HAP-1 (cell line): ENCODE results near the gene CLASP2.
A peak's percentile ranks its signal among the peaks of the same experiment; 100 is the strongest.
"Not testable (repeated sequence)": the region's sequence is repeated elsewhere in the genome, so short reads cannot be mapped to it uniquely, and the experiment has no call there.

Experiments
- DNase-seq, 2 experiments: peaks; one replicate each; pipeline ENCODE4 v3.0.0-alpha.2; 2016 to 2020; ENCODE audit warnings: low spot score in 2 of 2
- H3K27me3 ChIP-seq: fragments of 250-450 bp; sonication (Bioruptor Pico); 2 replicates; pipeline ENCODE4 v1.5.1; 2020; ENCODE audit warnings: low read depth, mild to moderate bottlenecking, moderate library complexity
- H3K36me3 ChIP-seq: fragments of 250-450 bp; sonication (Bioruptor Pico); replicated peaks from 2 replicates; pipeline ENCODE4 v1.5.1; 2020; ENCODE audit warnings: mild to moderate bottlenecking
- H3K4me1 ChIP-seq: fragments of 250-450 bp; sonication (Bioruptor Pico); 2 replicates; pipeline ENCODE4 v1.5.1; 2020; ENCODE audit warnings: mild to moderate bottlenecking
- H3K4me3 ChIP-seq: fragments of 250-450 bp; sonication (Bioruptor Pico); 2 replicates; pipeline ENCODE4 v1.5.1; 2020; ENCODE audit warnings: mild to moderate bottlenecking, moderate library complexity
- H3K9me3 ChIP-seq: fragments of 250-450 bp; sonication (Bioruptor Pico); 2 replicates; pipeline ENCODE4 v1.5.1; 2020; ENCODE audit warnings: mild to moderate bottlenecking, moderate library complexity
- in situ Hi-C: fragments of 300-500 bp; cut with MboI; formaldehyde crosslinking; loops from 3 replicates; pipeline ENCODE4 v1.14.3; 2020; ENCODE audit warnings: low sequenced_read_pairs, inconsistent platforms, mixed read lengths

The CLASP2 gene

GRCh38 chr3:33668618-33669017 is 49.4 kb downstream of the CLASP2 start:
- no peak overlapping the region for H3K4me3 ChIP-seq
- in situ Hi-C loops, result no loop called here
- no peak for DNase-seq
- H3K9me3 ChIP-seq, result no peaks in the 10 kb centered on the region
- no peaks in the 10 kb centered on the region; the same call in 1 of the 2 replicates for H3K36me3 ChIP-seq
- no peaks in the 10 kb centered on the region for H3K4me1 ChIP-seq
- no peaks in the 10 kb centered on the region for H3K27me3 ChIP-seq

DNA sequence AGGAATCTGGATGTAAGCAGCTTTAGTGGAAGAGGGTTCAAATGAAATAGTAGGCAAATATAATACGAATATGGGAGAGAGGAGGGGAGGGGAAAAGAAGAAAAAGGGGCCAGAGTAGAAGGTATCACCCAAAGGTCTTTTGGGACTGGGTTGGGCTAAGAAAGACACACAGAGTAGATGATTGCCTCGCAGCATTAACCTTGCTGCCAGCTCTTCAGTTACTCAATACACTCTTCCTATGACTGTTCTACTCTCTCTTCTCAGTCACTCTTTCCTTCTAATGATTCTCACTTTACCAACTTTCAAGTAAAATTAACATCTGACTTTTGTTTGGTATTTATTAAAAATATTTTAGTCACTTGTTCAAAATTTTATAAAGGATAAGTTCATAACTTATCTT is 52.8 kb downstream of the CLASP2 start:
- no peaks in the 10 kb centered on the region for H3K27me3 ChIP-seq
- no peaks in the 10 kb centered on the region for H3K36me3 ChIP-seq
- H3K9me3 ChIP-seq, result no peaks in the 10 kb centered on the region
- no peak overlapping the region for H3K4me3 ChIP-seq
- in situ Hi-C loops, result no loop called here
- DNase-seq, result no peak
- peaks cover 3% of the 10 kb centered on the region for H3K4me1 ChIP-seq

DNA sequence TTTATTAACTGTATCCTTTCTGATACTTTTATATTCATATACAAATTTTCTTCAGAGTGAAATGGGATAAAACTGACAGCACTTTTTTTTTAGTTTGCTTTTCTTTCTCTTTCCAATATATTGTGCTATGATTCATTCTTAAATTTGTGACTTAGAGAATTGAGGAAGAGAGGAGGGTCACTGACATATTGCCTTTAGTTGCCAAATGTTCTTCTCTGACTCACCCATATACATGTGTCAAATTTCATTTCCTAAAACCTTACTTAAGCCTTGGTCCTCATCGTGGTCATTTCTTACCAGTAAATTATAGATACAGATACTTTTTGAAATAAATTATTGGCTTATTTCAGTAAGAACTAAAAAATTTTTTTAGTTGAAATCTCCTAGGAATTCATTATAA is 53.9 kb downstream of the CLASP2 start:
- Histone ChIP-seq H3K4me1 (peaks cover 10% of the 10 kb centered on the region), H3K27me3 (no peaks in the 10 kb centered on the region), H3K9me3 (no peaks in the 10 kb centered on the region), H3K4me3 (no peak overlapping the region), H3K36me3 (no peaks in the 10 kb centered on the region)
- DNase-seq, result no peak
- in situ Hi-C loops, result no loop called here

DNA sequence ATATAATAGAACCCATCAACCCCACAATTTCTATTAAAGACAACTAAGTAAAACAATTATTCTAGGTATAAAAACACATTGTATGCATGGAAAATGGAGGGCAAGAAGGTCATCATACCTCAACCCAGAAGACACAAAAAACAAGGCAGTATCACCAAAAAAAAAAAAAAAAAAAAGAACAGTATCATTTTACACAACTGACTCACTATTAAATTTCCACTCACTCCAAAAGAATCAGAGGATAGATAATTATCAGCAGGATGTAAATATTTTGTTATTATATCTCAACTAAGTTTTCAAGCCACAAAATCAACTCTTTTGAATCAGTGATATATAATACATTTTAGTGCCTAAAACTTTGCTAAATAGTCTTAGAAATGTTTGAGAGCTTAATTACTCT is 55.0 kb downstream of the CLASP2 start:
- Histone ChIP-seq H3K27me3 (no peaks in the 10 kb centered on the region), H3K4me1 (peaks cover 12% of the 10 kb centered on the region), H3K36me3 (no peaks in the 10 kb centered on the region), H3K4me3 (no peak overlapping the region), H3K9me3 (no peaks in the 10 kb centered on the region)
- in situ Hi-C loops, result no loop called here
- no peak for DNase-seq

- Histone ChIP-seq H3K27me3 (no peaks in the 10 kb centered on the region), H3K36me3 (no peaks in the 10 kb centered on the region), H3K4me3 (peak overlapping the region; percentile 22), H3K4me1 (peaks cover 13% of the 10 kb centered on the region), H3K9me3 (no peaks in the 10 kb centered on the region)
- in situ Hi-C loops, result no loop called here
- no peak for DNase-seq
These were observed 58.1 kb downstream of the CLASP2 start for GRCh38 chr3:33659856-33660434.

GRCh38 chr3:33658991-33659848 is 58.8 kb downstream of the CLASP2 start:
- DNase-seq, result peak; percentile 75 to 80
- peak overlapping the region; percentile 22 for H3K4me3 ChIP-seq

GRCh38 chr3:33658621-33658990 is 59.4 kb downstream of the CLASP2 start:
- Histone ChIP-seq H3K27me3 (no peaks in the 10 kb centered on the region), H3K4me1 (peaks cover 23% of the 10 kb centered on the region), H3K36me3 (no peaks in the 10 kb centered on the region), H3K4me3 (peak overlapping the region; percentile 22), H3K9me3 (no peaks in the 10 kb centered on the region)
- no peak for DNase-seq
- in situ Hi-C loops, result no loop called here

More at GRCh38 chr3:33658991-33659848, 58.8 kb downstream of the CLASP2 start:
- H3K27me3 ChIP-seq, result no peaks in the 10 kb centered on the region
- H3K4me1 ChIP-seq, result peaks cover 20% of the 10 kb centered on the region
- in situ Hi-C loops, result no loop called here
- H3K9me3 ChIP-seq, result no peaks in the 10 kb centered on the region
- no peaks in the 10 kb centered on the region for H3K36me3 ChIP-seq

DNA sequence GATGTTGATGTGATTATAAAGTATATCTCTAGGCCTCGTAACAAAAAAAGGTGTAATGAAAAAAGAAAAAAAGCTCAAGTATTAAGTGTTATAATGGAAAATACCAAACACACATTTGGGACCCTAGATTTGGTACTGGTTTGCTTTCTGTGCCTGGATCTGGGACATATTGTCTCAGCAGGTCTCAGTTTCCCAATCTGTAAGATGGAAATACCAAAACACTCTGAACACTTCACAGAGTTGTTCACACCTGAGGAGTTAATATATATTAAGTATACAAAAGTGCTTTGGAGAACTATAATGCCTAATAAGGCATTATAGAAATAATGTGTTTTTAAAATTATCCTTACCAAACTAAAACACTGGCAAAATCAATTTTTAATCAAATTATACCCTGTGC is 60.0 kb downstream of the CLASP2 start:
- Histone ChIP-seq H3K27me3 (no peaks in the 10 kb centered on the region), H3K36me3 (no peaks in the 10 kb centered on the region), H3K4me1 (peaks cover 28% of the 10 kb centered on the region), H3K9me3 (no peaks in the 10 kb centered on the region), H3K4me3 (no peak overlapping the region)
- in situ Hi-C loops, result no loop called here
- DNase-seq, result no peak

DNA sequence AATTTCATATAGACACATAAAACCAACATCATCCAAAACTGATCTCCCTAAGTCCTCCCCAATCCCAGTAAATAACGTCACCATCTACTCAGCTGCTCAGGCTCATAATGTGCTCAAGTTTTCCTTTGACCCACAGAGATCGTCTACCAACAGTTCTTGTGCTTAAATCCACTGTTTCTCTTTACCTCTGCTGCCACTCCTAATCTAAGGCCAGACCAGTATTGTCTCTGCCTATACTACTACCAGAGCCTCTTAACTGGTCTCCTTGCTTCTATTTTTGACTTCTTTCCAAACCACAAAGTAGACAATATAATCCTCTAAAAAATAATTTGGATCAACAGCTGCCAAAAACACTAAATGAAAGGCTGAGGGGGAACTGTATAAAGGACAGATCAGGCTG is 65.3 kb downstream of the CLASP2 start:
- DNase-seq, result no peak

DNA sequence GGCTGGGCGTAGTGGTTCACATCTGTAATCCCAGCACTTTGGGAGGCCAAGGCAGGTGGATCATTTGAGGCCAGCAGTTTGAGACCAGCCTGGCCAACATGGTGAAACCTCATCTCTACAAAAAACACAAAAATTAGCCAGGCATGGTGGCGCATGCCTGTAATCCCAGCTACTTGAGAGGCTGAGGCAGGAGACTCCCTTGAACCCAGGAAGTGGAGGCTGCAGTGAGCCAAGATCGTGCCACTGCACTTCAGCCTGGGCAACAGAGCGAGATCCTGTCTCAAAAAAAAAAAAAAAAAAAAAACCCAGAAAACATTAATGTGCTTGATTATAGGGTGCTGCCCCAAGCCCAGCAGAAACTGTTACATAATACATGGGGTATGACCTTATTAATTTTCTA is 67.0 kb downstream of the CLASP2 start:
- H3K4me1 ChIP-seq, result peaks cover 37% of the 10 kb centered on the region
- DNase-seq, H3K27me3 ChIP-seq, H3K36me3 ChIP-seq, in situ Hi-C loops, H3K9me3 ChIP-seq, H3K4me3 ChIP-seq: not testable (repeated sequence)

More for the DNA sequence above, 65.3 kb downstream of the CLASP2 start:
- H3K4me1 ChIP-seq, result peaks cover 22% of the 10 kb centered on the region
- no peaks in the 10 kb centered on the region for H3K27me3 ChIP-seq
- no peaks in the 10 kb centered on the region for H3K9me3 ChIP-seq
- in situ Hi-C loops, result no loop called here
- no peaks in the 10 kb centered on the region for H3K36me3 ChIP-seq
- no peak overlapping the region for H3K4me3 ChIP-seq

- H3K4me1 ChIP-seq, result peaks cover 42% of the 10 kb centered on the region
- H3K36me3 ChIP-seq, result no peaks in the 10 kb centered on the region
- in situ Hi-C loops, result no loop called here
- no peak overlapping the region for H3K4me3 ChIP-seq
- H3K27me3 ChIP-seq, result no peaks in the 10 kb centered on the region
- DNase-seq, result no peak
- H3K9me3 ChIP-seq, result no peaks in the 10 kb centered on the region
These were observed 67.6 kb downstream of the CLASP2 start for GRCh38 chr3:33650495-33650894.

DNA sequence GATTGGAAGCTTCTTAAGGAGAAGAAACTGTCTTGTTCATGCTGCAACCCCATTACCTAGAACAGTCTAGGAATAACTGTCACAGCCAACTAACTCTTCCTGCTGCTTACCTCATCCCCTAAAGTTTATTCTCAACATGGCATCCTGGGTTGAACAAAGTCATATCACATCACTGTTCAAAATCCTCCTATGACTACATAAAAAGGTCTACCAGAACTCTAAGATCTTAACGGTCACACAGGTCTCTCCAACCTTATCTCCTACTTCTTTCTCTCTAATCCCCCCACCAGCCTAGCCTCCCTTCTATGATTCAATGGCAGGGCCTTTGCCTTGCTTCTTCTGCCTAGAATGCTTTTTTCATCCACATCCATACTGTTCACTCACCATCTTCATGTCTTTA is 69.3 kb downstream of the CLASP2 start:
- no peak for DNase-seq
- in situ Hi-C loops, result no loop called here
- Histone ChIP-seq H3K4me3 (no peak overlapping the region), H3K4me1 (peaks cover 34% of the 10 kb centered on the region), H3K27me3 (no peaks in the 10 kb centered on the region), H3K36me3 (no peaks in the 10 kb centered on the region), H3K9me3 (no peaks in the 10 kb centered on the region)

GRCh38 chr3:33646406-33646805 is 71.6 kb downstream of the CLASP2 start:
- H3K4me3 ChIP-seq, result no peak overlapping the region
- in situ Hi-C loops, result no loop called here
- no peaks in the 10 kb centered on the region for H3K36me3 ChIP-seq
- DNase-seq, result no peak
- no peaks in the 10 kb centered on the region for H3K9me3 ChIP-seq
- no peaks in the 10 kb centered on the region for H3K27me3 ChIP-seq
- H3K4me1 ChIP-seq, result peaks cover 23% of the 10 kb centered on the region

DNA sequence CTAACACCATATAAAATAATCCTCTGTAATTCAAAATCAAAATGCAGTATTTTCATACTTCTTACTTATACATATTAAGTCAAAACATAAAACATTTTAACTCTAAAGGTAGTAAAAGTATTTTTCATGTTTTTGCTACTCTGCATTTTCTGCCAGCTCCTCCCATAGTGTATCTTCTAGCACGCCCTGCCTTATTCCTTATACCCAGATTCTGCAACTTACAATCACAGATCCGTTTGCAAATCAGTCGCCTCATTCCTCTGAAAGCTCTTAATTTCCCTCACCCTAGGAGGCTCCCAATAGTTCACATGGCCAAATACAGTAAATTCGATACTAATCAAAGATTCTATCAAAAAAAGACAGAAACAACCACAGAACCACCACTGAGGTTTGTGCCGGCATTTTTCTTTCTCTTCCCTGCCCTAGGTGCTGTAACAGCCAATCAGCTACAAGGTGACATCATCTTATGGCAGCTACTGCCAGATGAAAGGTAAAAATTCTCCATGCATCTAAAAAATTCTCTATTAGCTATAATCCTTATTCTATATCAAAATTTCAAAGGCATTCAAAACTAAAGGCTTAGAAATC is 72.9 kb downstream of the CLASP2 start:
- peak overlapping the region; percentile 19 for H3K4me3 ChIP-seq
- peaks cover 23% of the 10 kb centered on the region for H3K4me1 ChIP-seq
- H3K27me3 ChIP-seq, result no peaks in the 10 kb centered on the region
- peak; percentile 48 to 57 for DNase-seq
- H3K9me3 ChIP-seq, result no peaks in the 10 kb centered on the region
- H3K36me3 ChIP-seq, result no peaks in the 10 kb centered on the region
- in situ Hi-C loops, result no loop called here
